ENCODE measurements around the gene SLCO1A2.
"Not testable (repeated sequence)": the region's sequence is repeated elsewhere in the genome, so short reads cannot be mapped to it uniquely, and the experiment has no call there.

The SLCO1A2 gene

GRCh38 chr12:21369141-21369980 lies 34.6 kb upstream of the SLCO1A2 start:
- no peaks in the 10 kb centered on the region for H3K4me1 ChIP-seq
- no peaks in the 10 kb centered on the region for H3K36me3 ChIP-seq
- no peak for DNase-seq
- H3K4me3 ChIP-seq (ENCODE audit: low read depth, low read length) = no peak overlapping the region
- no peaks in the 10 kb centered on the region for H3K9me3 ChIP-seq
- TF ChIP-seq CTCF (IDR thresholded peaks at IDR 0.05; ENCODE audit: low read depth, low read length) = no peak
- no peaks in the 10 kb centered on the region for H3K27me3 ChIP-seq

GRCh38 chr12:21360632-21361031 lies 25.9 kb upstream of the SLCO1A2 start:
- not testable (repeated sequence) for H3K4me3 ChIP-seq (ENCODE audit: low read depth, low read length); H3K9me3 ChIP-seq; H3K4me1 ChIP-seq; H3K27me3 ChIP-seq; H3K36me3 ChIP-seq; DNase-seq

GRCh38 chr12:21354641-21355040 lies 19.9 kb upstream of the SLCO1A2 start:
- no peaks in the 10 kb centered on the region for H3K36me3 ChIP-seq
- no peaks in the 10 kb centered on the region for H3K9me3 ChIP-seq
- DNase-seq = no peak
- no peaks in the 10 kb centered on the region for H3K4me1 ChIP-seq
- no peak overlapping the region for H3K4me3 ChIP-seq (ENCODE audit: low read depth, low read length)
- no peak for TF ChIP-seq CTCF (IDR thresholded peaks at IDR 0.05; ENCODE audit: low read depth, low read length)
- peaks cover 21% of the 10 kb centered on the region for H3K27me3 ChIP-seq

DNA sequence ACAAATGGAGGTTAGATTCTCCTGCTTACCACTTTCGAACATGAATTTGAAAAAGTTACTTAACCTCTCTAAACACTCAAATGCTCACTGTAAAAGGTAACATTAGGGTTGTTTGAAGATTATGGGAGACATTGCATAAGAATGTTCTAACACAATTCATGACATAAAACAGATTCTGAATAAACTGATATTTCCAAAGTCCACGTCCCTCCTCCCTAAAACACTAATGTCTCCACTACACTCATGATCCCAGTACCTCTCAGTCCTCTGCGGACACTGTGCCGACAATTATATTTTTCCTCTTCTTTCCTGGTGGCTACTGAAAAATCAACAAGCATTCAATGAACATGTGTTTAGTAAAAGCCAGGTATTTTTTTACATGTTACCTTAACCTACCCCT lies 19.2 kb upstream of the SLCO1A2 start:
- no peak overlapping the region for H3K4me3 ChIP-seq (ENCODE audit: low read depth, low read length)
- no peak for TF ChIP-seq CTCF (IDR thresholded peaks at IDR 0.05; ENCODE audit: low read depth, low read length)
- no peaks in the 10 kb centered on the region for H3K36me3 ChIP-seq
- DNase-seq = no peak
- H3K9me3 ChIP-seq = no peaks in the 10 kb centered on the region
- H3K4me1 ChIP-seq = no peaks in the 10 kb centered on the region
- H3K27me3 ChIP-seq = peaks cover 21% of the 10 kb centered on the region

- Histone ChIP-seq H3K36me3 (no peaks in the 10 kb centered on the region), H3K9me3 (no peaks in the 10 kb centered on the region), H3K27me3 (peaks cover 21% of the 10 kb centered on the region), H3K4me3 (ENCODE audit: low read depth, low read length) (no peak overlapping the region), H3K4me1 (no peaks in the 10 kb centered on the region)
- no peak for DNase-seq
- no peak for TF ChIP-seq CTCF (IDR thresholded peaks at IDR 0.05; ENCODE audit: low read depth, low read length)
Observed at GRCh38 chr12:21353487-21353886, 18.8 kb upstream of the SLCO1A2 start.

- Histone ChIP-seq H3K27me3 (peaks cover 20% of the 10 kb centered on the region), H3K9me3 (no peaks in the 10 kb centered on the region), H3K4me3 (ENCODE audit: low read depth, low read length) (no peak overlapping the region), H3K36me3 (no peaks in the 10 kb centered on the region), H3K4me1 (no peaks in the 10 kb centered on the region)
- no peak for TF ChIP-seq CTCF (IDR thresholded peaks at IDR 0.05; ENCODE audit: low read depth, low read length)
- DNase-seq = no peak
Observed at GRCh38 chr12:21350975-21351374, 16.3 kb upstream of the SLCO1A2 start.

Data from BE2C (cell line).